DOHH2 (cell line): ENCODE data around the gene PRKAR1B.

ENCODE experiments used
- EZH2phosphoT487 ChIP-seq: fragments of 200-600 bp; sonication (generic); IDR thresholded peaks from 2 replicates; pipeline ENCODE4 v1.6.1; 2017; ENCODE audit warnings: borderline replicate concordance, mild to moderate bottlenecking, antibody characterized with exemption, low read length, moderate library complexity, mixed read lengths
- TF ChIP-seq, protein P1 (sequence below): fragments of 200-600 bp; sonication (generic); IDR thresholded peaks from one replicate; pipeline ENCODE4 v1.5.1; 2014; ENCODE audit warnings: antibody characterized with exemption, mild to moderate bottlenecking, low read depth, low read length; ENCODE audit not compliant: poor library complexity, severe bottlenecking

GRCh38 chr7:655758-656157, 71.3 kb downstream of the PRKAR1B start:
- TF ChIP-seq, protein P1, sequence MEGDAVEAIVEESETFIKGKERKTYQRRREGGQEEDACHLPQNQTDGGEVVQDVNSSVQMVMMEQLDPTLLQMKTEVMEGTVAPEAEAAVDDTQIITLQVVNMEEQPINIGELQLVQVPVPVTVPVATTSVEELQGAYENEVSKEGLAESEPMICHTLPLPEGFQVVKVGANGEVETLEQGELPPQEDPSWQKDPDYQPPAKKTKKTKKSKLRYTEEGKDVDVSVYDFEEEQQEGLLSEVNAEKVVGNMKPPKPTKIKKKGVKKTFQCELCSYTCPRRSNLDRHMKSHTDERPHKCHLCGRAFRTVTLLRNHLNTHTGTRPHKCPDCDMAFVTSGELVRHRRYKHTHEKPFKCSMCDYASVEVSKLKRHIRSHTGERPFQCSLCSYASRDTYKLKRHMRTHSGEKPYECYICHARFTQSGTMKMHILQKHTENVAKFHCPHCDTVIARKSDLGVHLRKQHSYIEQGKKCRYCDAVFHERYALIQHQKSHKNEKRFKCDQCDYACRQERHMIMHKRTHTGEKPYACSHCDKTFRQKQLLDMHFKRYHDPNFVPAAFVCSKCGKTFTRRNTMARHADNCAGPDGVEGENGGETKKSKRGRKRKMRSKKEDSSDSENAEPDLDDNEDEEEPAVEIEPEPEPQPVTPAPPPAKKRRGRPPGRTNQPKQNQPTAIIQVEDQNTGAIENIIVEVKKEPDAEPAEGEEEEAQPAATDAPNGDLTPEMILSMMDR, result no peak
- TF ChIP-seq EZH2phosphoT487, result no peak
